HCT116 (cell line): ENCODE data around the gene GAMT. TPM values are rescaled to one million over a fixed set of nuclear protein-coding genes. Genes with fewer than 3 reads are reported as not detected.

Source experiments
- ATAC-seq: fragments of 200-7000 bp; cut with Tn5 transposase; 2 replicates; pipeline ENCODE4 v1.9.1; 2020; ENCODE audit warnings: mild to moderate bottlenecking, moderate library complexity
- BruUV-seq: library from RNA; stranded (reverse); fragments of 400-500 nt; replicated peaks from 2 replicates; lab custom pipeline; 2021; lab: Mats Ljungman, UMichigan
- CTCF ChIA-PET: fragments of 300-600 bp; sonication (Branson Sonifier 250); formaldehyde crosslinking; loops from one replicate; lab custom pipeline; 2021; ENCODE audit warnings: antibody characterized with exemption; lab: Charles Lee
- POLR2A ChIA-PET: fragments of 300-600, 350-600 bp; sonication (Branson Sonifier 250); formaldehyde crosslinking; loops from one replicate; lab custom pipeline; 2021; ENCODE audit warnings: antibody characterized with exemption; lab: Charles Lee
- RAD21 ChIA-PET, 2 experiments: fragments of 300-600 bp; sonication (Branson Sonifier 250); formaldehyde crosslinking; loops; one replicate each; lab custom pipeline; 2023; ENCODE audit warnings: low total read pairs in 2 of 2; ENCODE audit not compliant: uncharacterized antibody in 2 of 2, unreplicated experiment in 2 of 2, low non-redundant PET in 1 of 2; lab: Charles Lee
- DNase-seq: peaks from one replicate; pipeline ENCODE4 v3.0.0-alpha.2; 2010; ENCODE audit warnings: low read depth, low spot score
- H2AFZ ChIP-seq: fragments of 200-600 bp; shearing (Covaris generic), sonication (generic); 2 replicates; pipeline ENCODE4 v1.6.1; 2017; ENCODE audit warnings: low read depth, mixed run types, mixed read lengths, antibody characterized with exemption, low read length; ENCODE audit not compliant: poor library complexity, severe bottlenecking
- H3K27ac ChIP-seq: 2 replicates; pipeline ENCODE4 v1.5.1; 2012; ENCODE audit warnings: low read depth, low read length
- H3K27me3 ChIP-seq: fragments of 200-600 bp; sonication (generic); 2 replicates; pipeline ENCODE4 v1.6.1; 2016; ENCODE audit warnings: mixed run types, low read length, mixed read lengths; ENCODE audit not compliant: insufficient read depth
- H3K36me3 ChIP-seq, 2 experiments: fragments of 200-500 bp in 1 of 2; fragments of 200-600 bp in 1 of 2; sonication (Bioruptor generic) in 1 of 2; sonication (generic) in 1 of 2; 2 replicates each; pipeline versions ENCODE4 v1.5.1 to v1.6.1; 2014 to 2016; ENCODE audit warnings: low read length in 2 of 2, inconsistent platforms in 1 of 2, mixed read lengths in 1 of 2, mixed run types in 1 of 2; ENCODE audit not compliant: insufficient read depth in 2 of 2, control insufficient read depth in 1 of 2
- H3K4me1 ChIP-seq, 2 experiments: fragments of 200-600 bp in 1 of 2; sonication (generic) in 1 of 2; 2 replicates each; pipeline versions ENCODE4 v1.5.1 to v1.6.1; 2012 to 2017; ENCODE audit warnings: low read length in 2 of 2, inconsistent platforms in 1 of 2, mild to moderate bottlenecking in 1 of 2, mixed read lengths in 1 of 2, mixed run types in 1 of 2, moderate library complexity in 1 of 2; ENCODE audit not compliant: insufficient read depth in 2 of 2, control insufficient read depth in 1 of 2
- H3K4me2 ChIP-seq: fragments of 200-600 bp; sonication (generic); 2 replicates; pipeline ENCODE4 v1.6.1; 2017; ENCODE audit warnings: mixed run types, low read length, mixed read lengths
- H3K4me3 ChIP-seq, 2 experiments: fragments of 200-600 bp in 1 of 2; sonication (generic) in 1 of 2; replicated peaks in 1 of 2; 2 replicates each; pipeline ENCODE4 v1.5.1; 2011 to 2016; ENCODE audit warnings: low read length in 2 of 2, control low read depth in 1 of 2, low read depth in 1 of 2, mild to moderate bottlenecking in 1 of 2, mixed read lengths in 1 of 2, mixed run types in 1 of 2
- H3K79me2 ChIP-seq: fragments of 200-600 bp; sonication (generic); 2 replicates; pipeline ENCODE4 v1.6.1; 2017; ENCODE audit warnings: mild to moderate bottlenecking, mixed run types, low read length, moderate library complexity, mixed read lengths; ENCODE audit not compliant: insufficient read depth
- H3K9ac ChIP-seq: fragments of 200-600 bp; sonication (generic); 2 replicates; pipeline ENCODE4 v1.6.1; 2016; ENCODE audit warnings: low read length, mixed read lengths
- H3K9me2 ChIP-seq: fragments of 200-600 bp; sonication (generic), shearing (Covaris generic); 2 replicates; pipeline ENCODE4 v1.6.1; 2017; ENCODE audit warnings: mixed run types, mild to moderate bottlenecking, moderate library complexity; ENCODE audit not compliant: insufficient read depth
- H3K9me3 ChIP-seq, 2 experiments: fragments of 200-500 bp in 1 of 2; fragments of 200-600 bp in 1 of 2; sonication (Bioruptor generic) in 1 of 2; sonication (generic) in 1 of 2; 2 replicates each; pipeline ENCODE4 v1.6.1; 2014 to 2017; ENCODE audit warnings: low read length in 2 of 2, mixed read lengths in 2 of 2, inconsistent platforms in 1 of 2, low read depth in 1 of 2, mild to moderate bottlenecking in 1 of 2, mixed run types in 1 of 2, moderate library complexity in 1 of 2; ENCODE audit not compliant: control insufficient read depth in 1 of 2, insufficient read depth in 1 of 2
- H4K20me1 ChIP-seq: fragments of 200-600 bp; sonication (generic), shearing (Covaris generic); 2 replicates; pipeline ENCODE4 v1.6.1; 2017; ENCODE audit warnings: mixed run types, mild to moderate bottlenecking, moderate library complexity; ENCODE audit not compliant: insufficient read depth
- ATF3 ChIP-seq: IDR thresholded peaks from 2 replicates; pipeline ENCODE4 v1.6.1; 2012
- CBX3 ChIP-seq: IDR thresholded peaks from 2 replicates; pipeline ENCODE4 v1.6.1; 2012; ENCODE audit warnings: low read depth
- CEBPB ChIP-seq: IDR thresholded peaks from 2 replicates; pipeline ENCODE4 v1.6.1; 2012; ENCODE audit warnings: low read depth
- CTCF ChIP-seq, 3 experiments: fragments of 200-600 bp in 1 of 3; sonication (generic) in 1 of 3; IDR thresholded peaks in 2 of 3; conservative IDR thresholded peaks in 1 of 3; 2 replicates each; pipeline ENCODE4 v1.5.1; 2012 to 2017; ENCODE audit warnings: low read depth in 2 of 3, low read length in 2 of 3, antibody characterized with exemption in 1 of 3, borderline replicate concordance in 1 of 3, control low read depth in 1 of 3, mild to moderate bottlenecking in 1 of 3, mixed read lengths in 1 of 3, mixed run types in 1 of 3, moderate library complexity in 1 of 3; ENCODE audit not compliant: insufficient read depth in 1 of 3
- EGR1 ChIP-seq: IDR thresholded peaks from 2 replicates; pipeline ENCODE4 v1.6.1; 2012; ENCODE audit warnings: low read depth
- ELF1 ChIP-seq: IDR thresholded peaks from 2 replicates; pipeline ENCODE4 v1.6.1; 2012; ENCODE audit warnings: low read depth, borderline replicate concordance
- EZH2 ChIP-seq: fragments of 200-600 bp; sonication (generic); IDR thresholded peaks from 2 replicates; pipeline ENCODE4 v1.6.1; 2017; ENCODE audit warnings: antibody characterized with exemption, mixed run types
- FOSL1 ChIP-seq: IDR thresholded peaks from 2 replicates; pipeline ENCODE4 v1.6.1; 2012; ENCODE audit warnings: low read depth
- JUND ChIP-seq: IDR thresholded peaks from 2 replicates; pipeline ENCODE4 v1.6.1; 2012
- MAX ChIP-seq: IDR thresholded peaks from 2 replicates; pipeline ENCODE4 v1.6.1; 2012
- POLR2A ChIP-seq: IDR thresholded peaks from 2 replicates; pipeline ENCODE4 v1.7.0; 2011; ENCODE audit warnings: borderline replicate concordance; ENCODE audit not compliant: insufficient read depth, insufficient read length; ENCODE audit errors: extremely low read depth
- POLR2AphosphoS5 ChIP-seq: IDR thresholded peaks from 2 replicates; pipeline ENCODE4 v1.6.1; 2011; ENCODE audit warnings: mild to moderate bottlenecking, low read depth, low read length, moderate library complexity
- RAD21 ChIP-seq: IDR thresholded peaks from 2 replicates; pipeline ENCODE4 v1.6.1; 2012; ENCODE audit warnings: low read depth, mild to moderate bottlenecking
- REST ChIP-seq: IDR thresholded peaks from 2 replicates; pipeline ENCODE4 v1.6.1; 2012; ENCODE audit warnings: low read depth
- YY1 ChIP-seq: IDR thresholded peaks from 2 replicates; pipeline ENCODE4 v1.6.1; 2011; ENCODE audit warnings: low read length, low read depth, moderate library complexity, mild to moderate bottlenecking; ENCODE audit not compliant: insufficient replicate concordance; ENCODE audit errors: extremely low read depth
- ZBTB33 ChIP-seq: IDR thresholded peaks from 2 replicates; pipeline ENCODE4 v1.6.1; 2011; ENCODE audit warnings: mild to moderate bottlenecking, low read length, moderate library complexity; ENCODE audit not compliant: insufficient replicate concordance; ENCODE audit errors: extremely low read depth
- ZFX ChIP-seq: fragments of 450-650 bp; IDR thresholded peaks from 2 replicates; pipeline ENCODE4 v1.6.1; 2017
- ZNF274 ChIP-seq: fragments of 200-500 bp; sonication (Bioruptor generic); IDR thresholded peaks from 2 replicates; pipeline ENCODE4 v1.6.1; 2014; ENCODE audit warnings: mild to moderate bottlenecking, low read depth, low read length, inconsistent platforms
- intact Hi-C: fragments of 100-400 bp; cut with micrococcal nuclease; formaldehyde crosslinking; loops from 2 replicates; pipeline ENCODE4 v1.10.0; 2022
- total RNA-seq: library from RNA; stranded (reverse); gene quantifications from one replicate; pipeline ENCODE4 v1.2.1, GENCODE V29; 2021; ENCODE audit not compliant: unreplicated experiment

Gene GAMT
- total RNA-seq, 1 experiment from 2014 or later = 102 TPM

GRCh38 chr19:1418951-1419738 lies 17.8 kb upstream of the GAMT start:
- no peak overlapping the region for H3K9ac ChIP-seq
- ATAC-seq (no peak), DNase-seq (no peak)
- no peaks in the 10 kb centered on the region for H3K9me2 ChIP-seq
- H2AFZ ChIP-seq = no peak overlapping the region
- peaks cover 19% of the 10 kb centered on the region; the same call in 1 of the 2 replicates for H4K20me1 ChIP-seq
- H3K4me2 ChIP-seq = no peak overlapping the region
- CTCF ChIA-PET = no interaction called here
- H3K36me3 ChIP-seq = peaks cover 44 to 72% of the 10 kb centered on the region in 2 experiments
- RAD21 ChIA-PET = no interaction called here
- H3K4me1 ChIP-seq = peaks cover 17 to 22% of the 10 kb centered on the region in 2 experiments; a peak in 3 of 4 replicates
- TF ChIP-seq ZNF274 (no peak), MAX (no peak), ELF1 (no peak), YY1 (no peak), CEBPB (no peak), ATF3 (no peak), EZH2 (no peak), JUND (no peak), EGR1 (no peak), CTCF (IDR thresholded peaks at IDR 0.05 in 2 of 3, conservative IDR thresholded peaks at IDR 0.05 in 1 of 3; ENCODE audit: borderline replicate concordance in 1 of 3, insufficient read depth in 1 of 3, low read depth in 2 of 3, low read length in 2 of 3) (no peak), REST (no peak), ZFX (no peak), CBX3 (no peak), POLR2A (no peak), ZBTB33 (no peak), POLR2AphosphoS5 (no peak), RAD21 (no peak), FOSL1 (no peak)
- no TSS peak for BruUV-seq
- intact Hi-C loops = no loop called here
- no peaks in the 10 kb centered on the region for H3K9me3 ChIP-seq
- no peak overlapping the region for H3K4me3 ChIP-seq
- H3K79me2 ChIP-seq = peaks cover 96% of the 10 kb centered on the region
- no peaks in the 10 kb centered on the region for H3K27me3 ChIP-seq
- POLR2A ChIA-PET = no interaction called here
- no peak overlapping the region for H3K27ac ChIP-seq
